Spleen (tissue), 11 donors: Measurements from ENCODE around the gene ZNF438. TPM values are rescaled to one million over a fixed set of nuclear protein-coding genes. Genes with fewer than 3 reads are reported as not detected.
A peak's percentile ranks its signal among the peaks of the same experiment; 100 is the strongest.

Experiments
- DNase-seq: peaks from one replicate; pipeline ENCODE4 v3.0.0-alpha.2; 2020
- H3K27ac ChIP-seq, 8 donors: fragments of 200-600 bp; sonication (generic) in 7 of 8; 1 replicate in 4 of 8; 2 replicates in 4 of 8; pipeline versions ENCODE4 v1.5.0 to v1.8.0; 2016 to 2021; ENCODE audit warnings: inconsistent platforms in 4 of 8, mild to moderate bottlenecking in 4 of 8, moderate library complexity in 1 of 8
- H3K27me3 ChIP-seq, 7 donors: fragments of 200-600 bp; sonication (generic) in 6 of 7; replicated peaks in 1 of 7; 1 replicate in 4 of 7; 2 replicates in 3 of 7; pipeline versions ENCODE4 v1.5.0 to v1.8.0; 2016 to 2021; ENCODE audit warnings: inconsistent platforms in 3 of 7, mild to moderate bottlenecking in 1 of 7
- H3K36me3 ChIP-seq, 6 donors: fragments of 200-600 bp; sonication (generic) in 5 of 6; 1 replicate in 4 of 6; 2 replicates in 2 of 6; pipeline versions ENCODE4 v1.5.0 to v1.8.0; 2016 to 2021; ENCODE audit warnings: inconsistent platforms in 2 of 6
- H3K4me1 ChIP-seq, 6 donors: fragments of 200-600 bp; sonication (generic) in 5 of 6; 1 replicate in 3 of 6; 2 replicates in 3 of 6; pipeline versions ENCODE4 v1.5.0 to v1.8.0; 2016 to 2021; ENCODE audit warnings: inconsistent platforms in 3 of 6
- H3K4me3 ChIP-seq, 8 donors: fragments of 200-600 bp; sonication (generic) in 7 of 8; 1 replicate in 4 of 8; 2 replicates in 4 of 8; pipeline versions ENCODE4 v1.5.0 to v1.8.0; 2016 to 2021; ENCODE audit warnings: inconsistent platforms in 4 of 8, mild to moderate bottlenecking in 4 of 8, moderate library complexity in 2 of 8
- H3K9me3 ChIP-seq, 8 donors: fragments of 200-600 bp; sonication (generic) in 7 of 8; 1 replicate in 4 of 8; 2 replicates in 4 of 8; pipeline versions ENCODE4 v1.5.0 to v1.8.0; 2016 to 2021; ENCODE audit warnings: inconsistent platforms in 4 of 8
- CTCF ChIP-seq, 11 experiments: fragments of 200-600 bp in 7 of 11; fragments of 450-650 bp in 4 of 11; sonication (generic) in 4 of 11; IDR thresholded peaks in 8 of 11; conservative IDR thresholded peaks in 3 of 11; 1 replicate in 7 of 11; 2 replicates in 4 of 11; pipeline versions ENCODE4 v1.4.0 to v1.8.0; 2016 to 2021; ENCODE audit warnings: antibody characterized with exemption in 11 of 11, inconsistent platforms in 4 of 11, mild to moderate bottlenecking in 1 of 11
- POLR2A ChIP-seq, 3 donors: fragments of 450-650 bp; IDR thresholded peaks; one replicate each; pipeline ENCODE4 v1.5.1; 2017; ENCODE audit warnings: antibody characterized with exemption in 3 of 3, mild to moderate bottlenecking in 1 of 3
- POLR2AphosphoS5 ChIP-seq, 3 donors: sonication (generic); formaldehyde crosslinking; IDR thresholded peaks; one replicate each; pipeline ENCODE4 v1.5.1; 2017; ENCODE audit warnings: antibody characterized with exemption in 3 of 3
- WGBS, 5 donors: extraction: QIAGEN DNeasy Blood & Tissue Kit in 3 of 5; methylation state at CpG; one replicate each; pipeline versions ENCODE4 v1.1.5 to v1.1.7; 2013 to 2018; 5-methylcytosine and 5-hydroxymethylcytosine counted together
- intact Hi-C: fragments of 100-400 bp; cut with DNase I; formaldehyde crosslinking; loops from one replicate; pipeline ENCODE4 v1.15.0; 2023; ENCODE audit warnings: low total_unique reads
- polyA plus RNA-seq, 3 donors: library from polyadenylated mRNA; stranded (reverse); fragments of 200-250 nt; gene quantifications; one replicate each; pipeline ENCODE4 v1.2.1, GENCODE V29; 2013
- total RNA-seq, 7 donors: library from RNA; depleted of rRNA in 3 of 7; stranded (reverse); fragments of >200 nt in 3 of 7; fragmentation: NEBNext Ultra II Directional in 4 of 7; extraction: Animal tissue kit (Norgen Biotek cat#: 25700) in 4 of 7; gene quantifications; one replicate each; pipeline versions ENCODE4 v1.1.0 to v1.2.1, GENCODE V29; 2016 to 2021
- donor health status: healthy with polysubstance abuse.
- donor health status: DM: no; HTN: no; CAD: no; lungs with moderate emphysema.
- donor health status: DM: no; HTN: no; CAD: no.
- donor health status: Bipolar disorder and iron deficiency.
- donor health status: healthy.
- donor health status: DM: no; HTN: no; CAD: no.
- donor health status: DM: yes; HTN: yes; CAD: no.

The ZNF438 gene
- total and polyA plus RNA-seq, 10 donors = 4.4 to 23.1 (median 13.9) TPM

DNA sequence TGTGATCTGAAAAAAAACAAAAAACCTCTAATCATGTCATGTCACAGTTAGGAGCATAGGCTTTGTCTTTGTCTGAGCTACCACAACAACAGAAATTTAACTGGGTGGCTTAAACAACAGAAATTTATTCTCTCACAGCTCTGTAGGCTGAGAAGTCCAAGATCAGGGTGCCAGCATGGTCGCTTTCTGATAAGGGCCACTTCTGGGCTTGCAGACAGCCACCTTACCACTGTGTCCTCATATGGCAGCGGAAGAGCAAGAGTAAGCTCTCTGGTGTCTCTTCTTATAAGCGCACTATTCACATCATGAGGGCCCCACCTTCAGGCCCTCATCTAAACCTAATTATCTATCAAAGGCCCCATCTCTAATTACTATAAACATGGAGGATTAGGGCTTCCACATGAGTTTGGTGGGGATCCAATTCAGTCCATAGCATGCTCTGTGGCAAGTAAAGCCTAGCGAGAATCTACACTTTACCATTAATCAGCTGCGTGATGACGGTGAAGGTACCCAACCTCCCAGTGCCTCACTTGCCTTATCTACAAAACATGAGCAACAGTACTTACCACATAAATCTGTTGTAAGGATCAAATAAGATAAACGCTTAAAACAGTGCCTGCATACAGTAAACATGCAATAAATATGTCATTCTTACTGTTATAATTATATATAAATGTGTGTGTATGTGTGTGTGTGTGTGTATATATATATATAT lies 17.3 kb downstream of the ZNF438 start:
- TF ChIP-seq POLR2AphosphoS5 (IDR thresholded peaks at IDR 0.05) (no peak), POLR2A (IDR thresholded peaks at IDR 0.05) (no peak), CTCF (IDR thresholded peaks at IDR 0.05 in 8 of 11, conservative IDR thresholded peaks at IDR 0.05 in 3 of 11) (no peak)
- intact Hi-C loops = no loop called here
- no peak overlapping the region for H3K27ac ChIP-seq
- no peaks in the 10 kb centered on the region for H3K36me3 ChIP-seq
- no peaks in the 10 kb centered on the region for H3K27me3 ChIP-seq
- 96 to 97% (median 97%) methylated on average over 7 of the region's 7 CpGs for WGBS, 5 donors
- H3K4me1 ChIP-seq = peaks cover 0 to 20% (median 6%) of the 10 kb centered on the region in 6 donors
- no peak for DNase-seq
- no peak overlapping the region for H3K4me3 ChIP-seq
- no peaks in the 10 kb centered on the region for H3K9me3 ChIP-seq

DNA sequence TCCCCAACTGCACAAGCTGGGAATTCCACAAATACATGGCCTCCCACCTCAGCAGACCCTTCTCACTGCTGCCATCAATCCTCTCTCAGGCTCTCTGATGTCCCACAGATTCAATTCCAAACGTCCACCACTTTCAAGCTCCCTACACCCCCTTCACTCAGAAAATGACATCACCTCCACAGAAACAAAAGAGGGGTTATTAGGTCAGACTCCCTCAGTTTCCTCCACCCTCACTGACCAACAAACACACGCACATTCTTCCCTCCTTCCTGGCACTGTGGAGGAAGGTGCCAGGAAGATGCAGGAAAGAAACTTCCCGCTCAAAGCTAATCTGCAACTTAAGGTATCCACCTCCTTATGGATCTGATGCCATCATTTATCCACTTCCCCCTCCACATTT lies 18.3 kb downstream of the ZNF438 start:
- H3K4me3 ChIP-seq = no peak overlapping the region
- no peak overlapping the region for H3K27ac ChIP-seq
- no peak for DNase-seq
- no peaks in the 10 kb centered on the region for H3K27me3 ChIP-seq
- intact Hi-C loops = no loop called here
- peaks cover 0 to 14% (median 6%) of the 10 kb centered on the region in 6 donors for H3K4me1 ChIP-seq
- H3K36me3 ChIP-seq = no peaks in the 10 kb centered on the region
- 58 to 86% (median 78%) methylated on average over 3 of the region's 3 CpGs for WGBS, 5 donors
- H3K9me3 ChIP-seq = no peaks in the 10 kb centered on the region
- no peak for TF ChIP-seq POLR2A (IDR thresholded peaks at IDR 0.05)
- no peak for TF ChIP-seq CTCF (IDR thresholded peaks at IDR 0.05 in 8 of 11, conservative IDR thresholded peaks at IDR 0.05 in 3 of 11)
- TF ChIP-seq POLR2AphosphoS5 (IDR thresholded peaks at IDR 0.05) = no peak

GRCh38 chr10:31011665-31012022 lies 20.0 kb downstream of the ZNF438 start:
- WGBS, 5 donors = 63 to 86% (median 77%) methylated on average over 3 of the region's 3 CpGs

More at GRCh38 chr10:31011665-31012022, 20.0 kb downstream of the ZNF438 start:
- DNase-seq = no peak
- Histone ChIP-seq H3K27me3 (no peaks in the 10 kb centered on the region), H3K9me3 (no peaks in the 10 kb centered on the region), H3K4me3 (no peak overlapping the region), H3K27ac (peak overlapping the region in 7 of 8 donors; percentile 13 to 71 (median 61)), H3K36me3 (no peaks in the 10 kb centered on the region), H3K4me1 (peaks cover 0 to 29% (median 9%) of the 10 kb centered on the region in 6 donors)
- intact Hi-C loops = no loop called here
- TF ChIP-seq POLR2AphosphoS5 (IDR thresholded peaks at IDR 0.05) (no peak), CTCF (IDR thresholded peaks at IDR 0.05 in 8 of 11, conservative IDR thresholded peaks at IDR 0.05 in 3 of 11) (no peak), POLR2A (IDR thresholded peaks at IDR 0.05) (no peak)
